ENCODE data around the gene DNER. TPM values are rescaled to one million over a fixed set of nuclear protein-coding genes. Genes with fewer than 3 reads are reported as not detected.
A peak's percentile ranks its signal among the peaks of the same experiment; 100 is the strongest.

Gene DNER
- total RNA-seq, 1 experiment from 2014 or later = 0.28 TPM

GRCh38 chr2:229610872-229611271 lies 103.5 kb downstream of the DNER start:
- Histone ChIP-seq H3F3A (ENCODE audit: insufficient read depth, low read depth) (no peaks in the 10 kb centered on the region), H3K9me3 (ENCODE audit: insufficient read depth, low read depth) (no peaks in the 10 kb centered on the region), H3K4me3 (no peak overlapping the region), H4K20me1 (ENCODE audit: insufficient read depth) (no peaks in the 10 kb centered on the region), H3K4me2 (peak overlapping the region; percentile 16; the same call in 1 of the 2 replicates), H2AFZ (no peak overlapping the region), H3K79me2 (ENCODE audit: low read depth) (no peaks in the 10 kb centered on the region), H3K27me3 (ENCODE audit: insufficient read depth, low read depth) (no peaks in the 10 kb centered on the region), H3K9me2 (ENCODE audit: insufficient read depth) (no peaks in the 10 kb centered on the region), H3K4me1 (replicated peaks; ENCODE audit: insufficient read depth) (peaks cover 13% of the 10 kb centered on the region; the same call in 1 of the 2 replicates), H3K27ac (no peak overlapping the region; the same call in 1 of the 2 replicates), H3K36me3 (ENCODE audit: low read depth) (no peaks in the 10 kb centered on the region)
- DNase-seq = peak in 1 of 2 experiments; percentile 36
- TF ChIP-seq CTCF (conservative IDR thresholded peaks at IDR 0.05) (no peak), EZH2 (IDR thresholded peaks at IDR 0.05; ENCODE audit: low read depth) (no peak)
- no TSS peak for BruUV-seq (replicated peaks)
- ChIA-PET CTCF (no interaction called here), POLR2A (ENCODE audit: unreplicated experiment) (no interaction called here)
- intact Hi-C loops (cut with micrococcal nuclease; ENCODE audit: unreplicated experiment) = no loop called here

GRCh38 chr2:229610333-229610732 lies 104.0 kb downstream of the DNER start:
- Histone ChIP-seq H2AFZ (no peak overlapping the region), H3K4me3 (no peak overlapping the region), H4K20me1 (ENCODE audit: insufficient read depth) (no peaks in the 10 kb centered on the region), H3K4me2 (no peak overlapping the region; the same call in 1 of the 2 replicates), H3K9me2 (ENCODE audit: insufficient read depth) (no peaks in the 10 kb centered on the region), H3K27ac (no peak overlapping the region; the same call in 1 of the 2 replicates), H3K9me3 (ENCODE audit: insufficient read depth, low read depth) (no peaks in the 10 kb centered on the region), H3K79me2 (ENCODE audit: low read depth) (no peaks in the 10 kb centered on the region), H3K27me3 (ENCODE audit: insufficient read depth, low read depth) (no peaks in the 10 kb centered on the region), H3F3A (ENCODE audit: insufficient read depth, low read depth) (no peaks in the 10 kb centered on the region), H3K36me3 (ENCODE audit: low read depth) (no peaks in the 10 kb centered on the region), H3K4me1 (replicated peaks; ENCODE audit: insufficient read depth) (peaks cover 13% of the 10 kb centered on the region; the same call in 1 of the 2 replicates)
- TF ChIP-seq EZH2 (IDR thresholded peaks at IDR 0.05; ENCODE audit: low read depth) (no peak), CTCF (conservative IDR thresholded peaks at IDR 0.05) (no peak)
- CTCF ChIA-PET = no interaction called here
- intact Hi-C loops (cut with micrococcal nuclease; ENCODE audit: unreplicated experiment) = no loop called here
- no TSS peak for BruUV-seq (replicated peaks)
- POLR2A ChIA-PET (ENCODE audit: unreplicated experiment) = no interaction called here
- DNase-seq = no peak

GRCh38 chr2:229601936-229602335 lies 112.4 kb downstream of the DNER start:
- peaks cover 12% of the 10 kb centered on the region for H3F3A ChIP-seq (ENCODE audit: insufficient read depth, low read depth)
- H3K4me3 ChIP-seq = peak overlapping the region; percentile 33; the same call in 1 of the 2 replicates
- peaks cover 26% of the 10 kb centered on the region for H3K4me1 ChIP-seq (replicated peaks; ENCODE audit: insufficient read depth)
- peak overlapping the region; percentile 58 for H3K27ac ChIP-seq
- H2AFZ ChIP-seq = peak overlapping the region; percentile 49; the same call in 1 of the 2 replicates
- no peaks in the 10 kb centered on the region for H3K27me3 ChIP-seq (ENCODE audit: insufficient read depth, low read depth)
- H3K9me2 ChIP-seq (ENCODE audit: insufficient read depth) = no peaks in the 10 kb centered on the region
- TF ChIP-seq EZH2 (IDR thresholded peaks at IDR 0.05; ENCODE audit: low read depth) = no peak
- TF ChIP-seq CTCF (conservative IDR thresholded peaks at IDR 0.05) = no peak
- H3K9me3 ChIP-seq (ENCODE audit: insufficient read depth, low read depth) = no peaks in the 10 kb centered on the region
- BruUV-seq (replicated peaks) = no TSS peak
- no peak for DNase-seq
- POLR2A ChIA-PET (ENCODE audit: unreplicated experiment) = no interaction called here
- H4K20me1 ChIP-seq (ENCODE audit: insufficient read depth) = no peaks in the 10 kb centered on the region
- intact Hi-C loops (cut with micrococcal nuclease; ENCODE audit: unreplicated experiment) = no loop called here
- CTCF ChIA-PET = no interaction called here
- H3K4me2 ChIP-seq = peak overlapping the region; percentile 73
- H3K79me2 ChIP-seq (ENCODE audit: low read depth) = no peaks in the 10 kb centered on the region
- H3K36me3 ChIP-seq (ENCODE audit: low read depth) = no peaks in the 10 kb centered on the region
